ENCODE measurements around the gene ATF5. TPM values are rescaled to one million over a fixed set of nuclear protein-coding genes. Genes with fewer than 3 reads are reported as not detected.
A peak's percentile ranks its signal among the peaks of the same experiment; 100 is the strongest.
"Not testable (repeated sequence)": the region's sequence is repeated elsewhere in the genome, so short reads cannot be mapped to it uniquely, and the experiment has no call there.

Gene ATF5
- total RNA-seq, 1 donor from 2014 or later = 2.6 TPM

DNA sequence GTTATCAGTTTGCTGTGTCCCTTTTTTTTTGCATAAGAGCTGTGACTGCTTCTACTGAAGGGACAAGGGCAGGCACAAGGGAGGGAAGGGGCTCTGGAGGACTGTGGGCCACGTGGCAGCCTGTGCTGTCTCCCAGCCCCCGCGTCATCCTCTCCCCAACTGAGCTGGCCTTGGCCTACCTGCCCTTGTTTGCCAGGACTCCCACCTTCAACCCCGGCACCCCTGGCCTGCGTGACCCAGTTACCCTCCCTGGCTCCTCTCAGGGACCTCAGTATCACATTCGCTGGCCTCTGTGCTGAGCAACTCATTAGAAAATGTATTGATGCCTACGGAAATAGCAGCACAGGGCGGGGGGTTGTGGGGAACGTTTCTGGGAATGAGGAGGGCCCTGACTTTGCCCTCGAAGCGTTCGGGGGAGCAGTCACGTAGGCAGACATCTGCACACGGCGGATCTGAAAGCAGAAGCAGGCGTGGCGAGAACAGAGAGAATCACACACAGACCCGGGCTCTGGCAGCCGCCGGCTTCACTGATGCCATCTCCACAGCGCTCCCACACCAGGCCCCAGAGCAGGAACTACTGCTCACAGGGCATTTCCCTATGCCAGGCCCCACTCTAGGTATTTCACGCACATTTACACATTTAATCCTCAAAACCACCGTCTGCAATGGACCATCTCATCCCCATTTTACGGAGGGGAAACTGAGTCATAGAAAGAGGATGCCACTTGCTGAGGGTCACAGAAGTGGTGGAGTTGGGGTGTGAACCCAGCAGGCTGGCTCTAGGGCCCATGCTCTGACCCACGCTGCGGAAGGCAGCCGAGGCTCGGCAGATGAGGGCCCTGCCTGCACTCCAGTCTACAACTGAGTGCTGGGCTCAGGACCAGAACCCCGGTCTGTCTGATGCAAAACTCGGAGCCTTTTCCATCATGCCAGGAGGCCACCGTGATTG is 5.7 kb upstream of the ATF5 start:
- no peak for DNase-seq (ENCODE audit: low spot score)

DNA sequence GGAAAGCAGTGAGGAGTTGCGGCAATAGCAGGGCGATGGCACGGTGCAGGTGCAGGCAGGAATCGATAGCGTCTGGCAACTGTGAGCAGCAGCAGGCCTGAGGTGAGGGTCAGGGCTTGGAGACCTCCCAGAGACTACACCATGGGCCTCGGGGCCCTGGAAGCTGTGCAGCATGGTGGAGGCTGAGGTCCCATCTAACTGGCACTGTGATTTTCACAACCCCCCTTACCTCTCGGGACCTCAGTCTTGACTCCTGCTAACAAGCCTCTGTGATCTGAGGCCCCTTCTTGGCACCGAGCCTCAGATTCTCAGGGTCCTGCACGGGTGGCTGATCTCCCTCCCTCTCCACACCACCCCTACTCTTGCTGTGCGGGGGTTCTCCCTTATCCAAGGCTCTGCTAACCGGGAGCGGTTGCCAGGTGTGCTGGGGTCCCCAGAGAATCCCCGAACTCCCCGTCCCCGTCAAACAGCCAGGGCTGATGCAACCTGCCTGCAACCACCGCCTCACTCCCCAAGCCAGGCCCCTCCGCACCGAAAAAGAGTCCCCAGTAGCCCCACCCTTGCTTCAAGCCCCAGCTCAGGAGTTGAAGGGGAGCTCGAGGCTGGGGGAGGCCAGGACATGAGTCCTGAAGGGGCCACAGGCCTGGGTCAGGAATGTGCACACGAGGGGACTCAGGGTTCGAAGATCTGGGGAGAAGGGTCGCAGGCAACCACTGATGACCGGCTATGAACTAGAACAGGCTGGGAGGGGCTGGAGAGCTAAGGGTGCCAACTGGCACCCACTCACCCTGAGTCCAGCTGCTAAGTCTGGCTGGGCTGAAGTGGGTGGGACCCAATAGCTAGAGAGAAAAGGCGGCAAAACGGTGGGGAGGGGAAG is 4.8 kb upstream of the ATF5 start:
- DNase-seq (ENCODE audit: low spot score) = no peak

DNA sequence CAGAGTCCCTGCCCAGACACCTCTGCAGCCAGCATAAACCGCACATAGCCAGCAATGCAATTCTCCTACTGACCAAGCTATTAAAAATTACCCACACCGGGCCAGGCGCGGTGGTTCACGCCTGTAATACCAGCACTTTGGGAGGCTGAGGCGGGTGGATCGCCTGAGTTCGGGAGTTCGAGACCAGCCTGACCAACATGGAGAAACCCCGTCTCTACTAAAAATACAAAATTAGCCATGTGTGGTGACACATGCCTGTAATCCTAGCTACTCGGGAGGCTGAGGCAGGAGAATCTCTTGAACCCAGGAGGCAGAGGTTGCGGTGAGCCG is 4.2 kb upstream of the ATF5 start:
- DNase-seq (ENCODE audit: low spot score) = not testable (repeated sequence)

DNA sequence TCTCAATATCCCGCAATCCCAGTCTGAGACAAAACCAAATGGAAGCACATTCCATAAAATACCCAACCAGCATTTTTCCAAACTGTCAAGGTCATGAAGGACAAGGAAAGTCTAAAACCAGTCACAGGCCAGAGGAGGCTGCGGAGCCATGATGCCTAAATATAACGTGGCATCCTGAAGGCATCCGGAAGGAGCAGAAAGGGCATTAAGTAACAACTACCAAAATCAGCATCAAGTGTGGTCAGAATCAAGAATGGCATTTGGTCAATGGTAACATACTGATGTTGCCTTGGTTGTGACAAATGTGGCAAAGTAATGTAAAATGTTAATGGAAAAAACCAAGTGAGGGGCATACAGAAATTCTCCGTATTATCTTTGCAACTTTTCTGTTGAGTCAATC is 3.5 kb upstream of the ATF5 start:
- no peak for DNase-seq (ENCODE audit: low spot score)

DNA sequence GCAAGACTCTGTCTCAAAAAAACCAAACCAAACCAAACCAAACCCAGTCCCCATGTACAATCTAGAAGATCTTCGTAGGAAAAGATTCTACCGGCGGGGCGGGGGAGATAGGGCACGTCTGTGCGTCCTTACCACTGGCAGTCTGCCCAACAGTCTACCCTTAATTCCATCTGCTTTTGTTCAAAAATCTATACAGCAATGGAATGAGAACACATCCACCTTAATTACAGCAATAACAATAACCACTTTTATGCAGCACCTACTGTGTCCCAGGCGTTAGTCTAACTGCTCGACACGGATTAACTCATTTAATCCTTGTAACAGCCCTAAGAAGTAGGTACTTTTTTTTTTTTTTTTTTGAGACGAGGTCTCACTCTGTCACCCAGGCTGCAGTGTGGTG is 2.5 kb upstream of the ATF5 start:
- DNase-seq (ENCODE audit: low spot score) = no peak

DNA sequence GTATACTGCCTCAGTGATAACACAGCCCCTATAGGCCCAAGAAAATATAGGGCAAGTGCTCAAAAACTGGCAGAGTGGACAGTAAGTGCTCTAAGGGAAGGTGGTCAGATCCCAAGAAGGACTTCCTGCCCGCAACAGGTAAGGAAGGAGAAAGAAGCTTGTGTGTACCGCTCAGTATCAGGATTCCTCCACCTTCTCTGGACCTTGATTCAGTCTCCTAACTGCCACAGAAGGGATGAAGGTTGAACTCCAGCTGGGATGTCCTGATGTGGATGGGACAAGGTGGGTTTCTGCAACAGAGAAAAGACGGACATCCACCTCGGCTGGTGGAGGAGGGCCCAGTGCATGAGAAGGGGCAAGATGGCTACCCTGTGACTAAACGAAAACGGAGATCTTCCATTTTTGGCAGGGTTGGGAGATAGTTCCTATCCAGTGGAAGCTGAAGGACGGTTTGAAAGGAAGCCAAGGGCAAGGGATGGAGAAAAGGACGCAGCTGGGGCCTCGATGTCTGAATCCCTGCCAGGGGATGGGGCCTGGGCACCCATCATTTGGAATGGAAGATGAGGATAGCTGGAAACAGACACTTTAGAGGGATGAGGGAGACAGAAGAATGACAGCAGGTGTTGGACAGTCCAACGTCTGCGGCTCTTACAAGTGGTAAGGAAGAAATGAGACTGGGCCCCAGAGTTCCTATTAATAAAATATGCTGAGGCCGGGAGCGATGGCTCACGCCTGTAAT is 1.3 kb upstream of the ATF5 start:
- DNase-seq (ENCODE audit: low spot score) = no peak

DNA sequence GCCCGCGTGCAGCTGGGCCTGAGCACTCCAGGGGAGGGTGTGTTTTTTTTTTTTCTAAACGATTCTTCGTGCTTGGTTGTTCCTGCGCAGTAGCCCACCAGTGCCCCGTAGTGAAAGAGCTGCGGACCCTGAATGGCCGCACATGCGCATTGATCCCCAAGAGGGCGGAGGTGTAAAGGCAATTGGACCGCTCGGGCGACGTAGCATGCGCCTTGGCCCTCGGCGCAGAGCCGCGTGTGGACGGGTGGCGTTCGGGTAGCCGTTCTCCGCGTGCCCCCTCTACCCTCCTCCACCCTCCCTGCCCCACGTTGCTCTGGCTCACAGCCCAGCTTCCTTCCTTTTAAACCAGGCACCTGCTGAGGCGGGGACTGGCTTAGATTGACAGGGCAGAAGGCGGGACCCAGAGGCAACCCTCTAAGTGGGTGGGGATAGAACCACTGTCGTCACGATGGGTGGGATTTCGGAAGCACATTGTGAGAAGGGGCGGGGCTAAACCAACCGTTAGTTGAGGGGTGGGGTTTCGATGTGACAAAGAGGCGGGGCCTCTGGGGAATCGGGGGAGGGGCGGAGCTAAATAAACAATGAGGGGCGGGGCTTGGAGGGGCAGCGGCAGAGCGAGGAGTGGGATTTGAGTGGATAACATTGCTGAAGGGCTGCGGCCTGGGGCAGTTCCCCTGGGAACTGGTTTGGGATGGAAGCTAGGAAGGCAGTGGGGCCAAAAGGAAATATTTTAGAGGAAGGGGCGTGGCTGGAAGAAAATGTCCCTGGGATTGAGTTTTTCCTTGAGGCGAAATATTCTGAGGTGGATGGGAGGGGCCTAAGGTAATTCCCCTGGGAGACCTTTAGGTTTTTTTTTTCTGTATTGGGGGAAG is 842 bp downstream of the ATF5 start:
- peak; percentile 94 for DNase-seq (ENCODE audit: low spot score)

DNA sequence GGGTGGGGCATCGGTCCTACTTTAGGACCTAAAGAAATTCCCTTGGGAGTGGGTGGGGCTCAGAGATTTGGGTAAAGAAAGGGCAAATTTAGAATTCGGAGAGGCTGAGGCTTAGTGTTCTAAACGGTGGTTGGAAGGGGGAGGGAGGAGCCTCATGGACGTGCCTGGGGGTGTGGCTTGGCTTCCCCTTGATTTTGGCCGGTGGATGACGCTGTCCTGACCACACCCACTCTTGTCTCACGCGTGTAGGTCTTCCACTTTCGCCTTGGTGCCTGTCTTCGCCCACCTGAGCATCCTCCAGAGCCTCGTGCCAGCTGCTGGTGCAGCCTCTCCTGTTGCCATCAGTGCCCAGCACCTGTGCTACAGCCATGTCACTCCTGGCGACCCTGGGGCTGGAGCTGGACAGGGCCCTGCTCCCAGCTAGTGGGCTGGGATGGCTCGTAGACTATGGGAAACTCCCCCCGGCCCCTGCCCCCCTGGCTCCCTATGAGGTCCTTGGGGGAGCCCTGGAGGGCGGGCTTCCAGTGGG is 1.5 kb downstream of the ATF5 start:
- DNase-seq (ENCODE audit: low spot score) = peak; percentile 22

DNA sequence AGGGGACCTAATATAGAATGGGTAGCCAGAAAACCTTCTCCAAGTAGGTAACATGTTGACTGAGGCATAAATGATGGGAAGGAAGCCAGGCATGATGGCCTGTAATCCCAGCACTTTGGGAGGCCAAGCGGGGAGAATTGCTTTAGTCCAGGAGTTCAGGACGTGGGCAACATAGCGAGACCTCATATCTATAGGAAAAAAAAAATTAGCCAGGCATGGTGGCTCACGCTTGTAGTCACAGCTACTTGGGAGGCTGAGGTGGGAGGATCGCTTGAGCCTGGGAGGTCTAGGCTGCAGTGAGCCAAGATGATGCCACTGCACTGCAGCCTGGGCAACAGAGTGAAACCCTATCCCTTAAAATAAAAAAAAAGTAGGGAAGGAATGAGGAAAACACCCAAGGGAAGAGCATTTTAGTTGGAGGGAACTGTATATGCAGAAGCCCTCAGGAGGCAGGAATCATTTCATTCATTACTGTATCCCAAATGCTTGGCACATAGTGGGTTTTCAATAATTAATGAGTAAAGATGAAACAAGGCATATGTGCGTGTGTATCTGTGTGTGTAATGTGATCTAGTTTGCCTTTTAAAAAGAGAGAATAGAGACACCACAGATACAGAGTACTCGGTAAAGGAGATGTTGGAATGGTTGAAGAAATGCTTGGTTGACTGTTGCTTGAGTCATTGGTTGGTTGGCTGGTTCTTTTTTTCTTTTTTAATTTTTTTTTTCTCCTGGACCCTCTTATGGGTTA is 2.5 kb downstream of the ATF5 start:
- no peak for DNase-seq (ENCODE audit: low spot score)

DNA sequence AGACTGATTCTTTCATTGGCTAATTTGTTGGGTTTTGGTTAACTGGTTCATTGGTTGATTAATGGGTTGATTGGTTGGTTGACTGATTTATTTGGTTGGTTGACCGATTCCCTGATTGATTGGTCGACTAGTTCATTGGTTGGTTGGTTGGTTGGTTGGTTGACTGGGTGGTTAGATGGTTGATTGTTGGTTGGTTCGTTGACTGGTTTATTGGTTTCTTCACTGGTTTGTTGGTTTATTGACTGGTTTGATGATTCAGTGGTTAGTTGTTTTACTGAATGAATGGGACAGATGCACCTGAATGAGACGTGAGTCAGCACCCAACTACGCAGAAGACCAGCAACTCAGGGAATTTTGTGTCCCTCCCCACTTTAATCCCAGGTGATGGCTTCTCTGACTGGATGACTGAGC is 3.0 kb downstream of the ATF5 start:
- DNase-seq (ENCODE audit: low spot score) = no peak

DNA sequence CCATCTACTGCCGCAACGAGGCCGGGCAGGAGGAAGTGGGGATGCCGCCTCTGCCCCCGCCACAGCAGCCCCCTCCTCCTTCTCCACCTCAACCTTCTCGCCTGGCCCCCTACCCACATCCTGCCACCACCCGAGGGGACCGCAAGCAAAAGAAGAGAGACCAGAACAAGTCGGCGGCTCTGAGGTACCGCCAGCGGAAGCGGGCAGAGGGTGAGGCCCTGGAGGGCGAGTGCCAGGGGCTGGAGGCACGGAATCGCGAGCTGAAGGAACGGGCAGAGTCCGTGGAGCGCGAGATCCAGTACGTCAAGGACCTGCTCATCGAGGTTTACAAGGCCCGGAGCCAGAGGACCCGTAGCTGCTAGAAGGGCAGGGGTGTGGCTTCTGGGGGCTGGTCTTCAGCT is 3.7 kb downstream of the ATF5 start:
- DNase-seq (ENCODE audit: low spot score) = no peak

DNA sequence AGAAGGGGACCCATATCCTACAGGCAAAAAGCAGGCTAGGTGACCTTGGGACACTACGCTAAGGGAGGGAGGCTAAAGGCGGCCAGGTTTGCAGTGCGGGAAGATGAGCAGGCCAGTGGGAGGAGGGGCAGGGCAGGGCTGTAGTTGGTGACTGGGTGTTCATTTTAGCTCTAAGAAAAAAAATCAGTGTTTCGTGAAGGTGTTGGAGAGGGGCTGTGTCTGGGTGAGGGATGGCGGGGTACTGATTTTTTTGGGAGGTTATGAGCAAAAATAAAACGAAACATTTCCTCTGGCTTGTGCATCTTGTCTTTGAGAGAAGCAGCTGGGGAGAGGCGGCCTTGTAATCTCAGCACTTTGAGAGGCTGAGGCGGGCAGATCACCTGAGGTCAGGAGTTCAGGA is 4.6 kb downstream of the ATF5 start:
- no peak for DNase-seq (ENCODE audit: low spot score)

DNA sequence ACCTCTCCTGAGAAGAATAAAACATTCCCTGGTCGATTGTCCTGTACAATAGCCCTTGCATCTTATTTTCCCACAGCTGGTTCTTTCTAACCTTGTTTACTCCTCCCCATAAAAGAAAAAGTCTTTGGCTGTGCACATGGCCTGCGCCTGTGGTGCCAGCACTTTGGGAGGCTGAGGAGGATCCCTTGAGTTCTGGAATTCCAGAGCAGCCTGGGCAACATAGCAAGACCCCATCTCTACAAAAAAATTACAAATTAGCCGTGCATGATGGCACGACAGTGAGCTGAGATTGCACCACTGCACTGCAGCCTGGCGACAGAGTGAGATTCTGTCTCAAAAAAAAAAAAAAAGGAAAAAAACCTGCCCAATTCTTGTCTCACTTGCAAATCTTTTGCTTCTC is 7.5 kb downstream of the ATF5 start:
- no peak for DNase-seq (ENCODE audit: low spot score)

DNA sequence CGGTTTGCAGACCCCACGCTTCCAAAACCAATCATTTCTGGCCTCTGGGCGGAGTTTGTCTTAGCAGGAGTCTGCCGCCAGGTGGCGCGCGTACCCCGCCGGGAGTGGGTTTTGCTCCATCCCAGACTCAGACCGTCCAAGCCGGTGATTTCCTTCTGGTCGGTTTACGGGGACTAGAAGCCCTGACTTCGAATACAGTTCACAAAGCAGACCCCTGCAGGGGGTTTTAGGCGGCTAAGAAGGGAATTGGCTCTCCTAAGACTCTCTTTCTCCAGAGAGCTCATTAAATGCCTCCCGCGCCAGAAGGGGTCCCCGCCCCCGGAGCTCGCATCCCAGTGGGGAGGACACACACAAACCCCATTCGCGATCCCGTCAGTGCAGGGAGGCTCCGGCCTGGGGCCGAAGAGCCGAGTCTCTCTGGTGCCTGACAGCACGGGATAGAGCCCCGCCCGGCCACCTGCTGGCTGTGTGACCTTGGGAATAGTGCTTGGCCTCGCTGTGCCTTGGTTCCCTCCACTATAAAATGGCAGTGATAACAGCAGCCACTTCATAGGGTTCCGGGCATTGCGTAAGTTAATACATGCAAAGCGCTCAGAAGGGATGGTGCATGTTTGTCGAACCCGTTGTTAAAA is 8.9 kb downstream of the ATF5 start:
- DNase-seq (ENCODE audit: low spot score) = peak; percentile 69

DNA sequence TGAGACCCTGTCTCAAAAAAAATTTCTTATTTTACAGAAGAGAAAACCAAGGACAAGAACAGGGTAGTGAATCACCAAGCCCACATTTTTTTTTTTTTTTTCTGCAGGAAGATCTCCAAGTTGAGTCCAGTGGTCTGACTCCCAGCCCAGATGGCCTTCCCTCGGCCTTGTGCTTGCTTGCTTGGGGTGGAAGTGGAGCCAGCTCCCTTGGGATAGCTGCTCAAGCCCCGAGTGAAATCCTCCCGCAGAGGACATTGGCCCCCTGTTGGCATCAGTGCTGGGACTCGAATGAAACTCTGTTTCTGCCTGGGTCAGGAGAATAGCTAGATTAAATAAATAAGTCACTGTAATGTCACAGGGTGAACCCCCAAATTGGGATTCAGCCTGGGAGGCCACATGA is 9.7 kb downstream of the ATF5 start:
- DNase-seq (ENCODE audit: low spot score) = no peak

DNA sequence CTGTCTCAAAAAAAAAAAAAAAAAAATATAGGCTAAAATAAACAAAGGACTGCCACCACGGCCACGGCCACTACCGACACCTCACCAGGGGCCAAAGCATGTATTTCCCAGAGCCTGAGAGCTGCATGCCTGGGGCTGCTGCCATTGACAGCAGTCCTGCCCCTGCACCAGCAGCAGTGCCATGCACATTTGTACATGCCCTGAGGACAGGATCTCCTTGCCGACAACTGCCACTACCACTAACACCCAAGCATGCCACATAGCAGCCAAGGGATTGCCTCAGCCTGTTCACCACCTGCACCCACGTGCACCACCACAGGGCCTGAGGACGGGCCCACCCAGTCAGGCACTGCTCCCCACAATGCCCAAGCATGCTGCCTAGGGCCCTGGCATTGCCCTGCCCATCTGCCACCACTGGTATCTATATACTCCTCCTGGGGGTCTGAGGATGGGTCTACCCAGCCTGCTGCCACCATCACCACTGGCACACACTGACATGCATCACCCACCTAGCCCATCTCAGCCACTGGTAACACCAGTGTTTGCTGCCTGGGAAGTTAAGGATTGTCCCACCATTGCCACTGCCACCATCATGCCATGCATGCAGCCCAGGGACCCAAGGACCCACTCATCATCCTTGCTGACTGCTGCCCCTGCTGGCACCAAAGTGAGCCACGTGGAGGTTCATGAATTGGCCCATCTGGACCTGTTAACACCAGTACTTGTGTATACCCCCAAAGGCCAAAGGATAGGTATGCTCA is 10.9 kb downstream of the ATF5 start:
- DNase-seq (ENCODE audit: low spot score) = no peak

DNA sequence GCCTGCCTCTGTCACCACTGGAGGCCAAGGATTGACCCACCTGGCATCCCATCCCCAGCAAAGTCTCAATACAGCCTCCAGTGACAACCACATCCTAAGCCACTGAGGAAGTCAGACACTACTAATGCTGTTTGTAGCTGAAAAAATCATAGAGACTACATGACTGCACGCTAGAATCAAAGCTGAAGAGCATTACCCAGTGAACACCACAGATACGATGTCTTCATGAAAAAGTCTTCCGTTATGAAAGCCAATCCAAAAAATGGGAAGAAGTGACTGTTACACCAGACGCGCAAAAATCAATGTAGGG is 11.4 kb downstream of the ATF5 start:
- no peak for DNase-seq (ENCODE audit: low spot score)

DNA sequence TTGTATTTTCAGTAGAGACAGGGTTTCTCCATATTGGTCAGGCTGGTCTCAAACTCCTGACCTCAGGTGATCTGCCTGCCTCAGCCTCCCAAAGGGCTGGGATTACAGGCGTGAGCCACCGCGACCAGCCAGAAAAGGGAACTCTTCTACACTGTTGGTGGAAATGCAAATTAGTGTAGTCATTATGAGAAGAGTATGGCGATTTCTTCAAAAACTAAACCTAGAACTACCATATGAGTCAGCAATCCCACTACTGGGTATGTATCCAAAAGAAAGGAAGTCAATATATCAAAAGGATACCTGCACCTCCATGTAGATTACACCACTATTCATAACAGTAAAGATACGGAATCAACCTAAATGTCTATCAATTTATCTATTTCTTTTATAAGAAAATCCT is 15.6 kb downstream of the ATF5 start:
- not testable (repeated sequence) for DNase-seq (ENCODE audit: low spot score)

DNA sequence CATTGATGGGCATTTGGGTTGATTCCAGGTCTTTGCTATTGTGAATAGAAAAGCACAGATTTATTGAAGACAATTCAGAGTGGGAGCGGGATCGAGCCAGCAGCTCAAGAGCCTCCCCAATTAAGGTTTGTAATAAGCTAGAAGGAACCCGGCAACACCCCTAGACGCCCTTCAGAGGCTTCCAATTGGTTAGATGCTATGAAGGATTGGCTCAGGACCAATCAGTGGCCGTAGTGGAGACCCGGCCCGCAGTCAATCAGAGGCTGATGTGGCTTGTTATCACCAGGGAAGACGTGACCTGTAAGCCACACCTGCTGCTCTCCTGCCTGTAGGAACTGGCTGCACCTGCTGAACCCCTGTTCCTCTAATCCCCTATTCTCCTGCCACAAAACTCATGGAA is 17.4 kb downstream of the ATF5 start:
- DNase-seq (ENCODE audit: low spot score) = no peak

Measured in umbilical cord (tissue), 2 donors.